Osteoblast (primary cell): Measurements from ENCODE around the gene ERC1. TPM values are rescaled to one million over a fixed set of nuclear protein-coding genes. Genes with fewer than 3 reads are reported as not detected.
A peak's percentile ranks its signal among the peaks of the same experiment; 100 is the strongest.

Experiments used
- DNase-seq: peaks from one replicate; pipeline ENCODE4 v3.0.0; 2011; ENCODE audit warnings: low spot score, mixed read lengths; ENCODE audit not compliant: insufficient read length; ENCODE audit errors: missing footprints
- H2AFZ ChIP-seq: 2 replicates; pipeline ENCODE4 v1.6.0; 2011; ENCODE audit warnings: mild to moderate bottlenecking, low read length
- H3K27ac ChIP-seq: 2 replicates; pipeline ENCODE4 v1.5.1; 2011; ENCODE audit warnings: mild to moderate bottlenecking, low read depth, low read length, moderate library complexity
- H3K27me3 ChIP-seq: 2 replicates; pipeline ENCODE4 v1.6.0; 2012; ENCODE audit warnings: mild to moderate bottlenecking, control low read depth, inconsistent platforms, low read length, moderate library complexity; ENCODE audit not compliant: insufficient read depth
- H3K36me3 ChIP-seq: 2 replicates; pipeline ENCODE4 v1.5.1; 2011; ENCODE audit warnings: mild to moderate bottlenecking, low read length, control low read depth, moderate library complexity; ENCODE audit not compliant: insufficient read depth
- H3K4me1 ChIP-seq: 2 replicates; pipeline ENCODE4 v1.5.1; 2011; ENCODE audit warnings: mild to moderate bottlenecking, low read length, control low read depth, moderate library complexity; ENCODE audit not compliant: insufficient read depth
- H3K4me2 ChIP-seq: 2 replicates; pipeline ENCODE4 v1.6.0; 2011; ENCODE audit warnings: mild to moderate bottlenecking, low read length; ENCODE audit not compliant: insufficient read depth
- H3K4me3 ChIP-seq: fragments of 200-600 bp; sonication (generic); 3 replicates; pipeline ENCODE4 v1.5.1; 2012; ENCODE audit warnings: mild to moderate bottlenecking, low read length, inconsistent platforms; ENCODE audit not compliant: insufficient read depth
- H3K79me2 ChIP-seq: 2 replicates; pipeline ENCODE4 v1.6.0; 2012; ENCODE audit warnings: mild to moderate bottlenecking, low read length, control low read depth, inconsistent platforms; ENCODE audit not compliant: insufficient read depth
- H3K9me3 ChIP-seq: 2 replicates; pipeline ENCODE4 v1.5.1; 2011; ENCODE audit warnings: low read depth, low read length, control low read depth
- H4K20me1 ChIP-seq: 2 replicates; pipeline ENCODE4 v1.6.0; 2012; ENCODE audit warnings: mild to moderate bottlenecking, low read length, control low read depth; ENCODE audit not compliant: insufficient read depth
- total RNA-seq: library from RNA; depleted of rRNA; stranded (reverse); fragments of >200 nt; gene quantifications from 2 replicates; pipeline ENCODE4 v1.2.3, GENCODE V29; 2012
- TF ChIP-seq, protein P1 (sequence below): IDR thresholded peaks from 2 replicates; pipeline ENCODE4 v1.5.1; 2011; ENCODE audit warnings: mild to moderate bottlenecking, low read depth, low read length, moderate library complexity; ENCODE audit errors: extremely low read depth

Gene ERC1
- total RNA-seq, 1 donor, result 36.2 TPM

GRCh38 chr12:1429980-1430379 lies 439.0 kb downstream of the ERC1 start:
- peak overlapping the region; percentile 27 for H3K27ac ChIP-seq
- H3K4me3 ChIP-seq, result peak overlapping the region; percentile 18
- H3K27me3 ChIP-seq, result no peaks in the 10 kb centered on the region
- peak overlapping the region; percentile 58 for H3K4me2 ChIP-seq
- no peaks in the 10 kb centered on the region for H4K20me1 ChIP-seq
- TF ChIP-seq, protein P1, sequence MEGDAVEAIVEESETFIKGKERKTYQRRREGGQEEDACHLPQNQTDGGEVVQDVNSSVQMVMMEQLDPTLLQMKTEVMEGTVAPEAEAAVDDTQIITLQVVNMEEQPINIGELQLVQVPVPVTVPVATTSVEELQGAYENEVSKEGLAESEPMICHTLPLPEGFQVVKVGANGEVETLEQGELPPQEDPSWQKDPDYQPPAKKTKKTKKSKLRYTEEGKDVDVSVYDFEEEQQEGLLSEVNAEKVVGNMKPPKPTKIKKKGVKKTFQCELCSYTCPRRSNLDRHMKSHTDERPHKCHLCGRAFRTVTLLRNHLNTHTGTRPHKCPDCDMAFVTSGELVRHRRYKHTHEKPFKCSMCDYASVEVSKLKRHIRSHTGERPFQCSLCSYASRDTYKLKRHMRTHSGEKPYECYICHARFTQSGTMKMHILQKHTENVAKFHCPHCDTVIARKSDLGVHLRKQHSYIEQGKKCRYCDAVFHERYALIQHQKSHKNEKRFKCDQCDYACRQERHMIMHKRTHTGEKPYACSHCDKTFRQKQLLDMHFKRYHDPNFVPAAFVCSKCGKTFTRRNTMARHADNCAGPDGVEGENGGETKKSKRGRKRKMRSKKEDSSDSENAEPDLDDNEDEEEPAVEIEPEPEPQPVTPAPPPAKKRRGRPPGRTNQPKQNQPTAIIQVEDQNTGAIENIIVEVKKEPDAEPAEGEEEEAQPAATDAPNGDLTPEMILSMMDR, result peak; percentile 19
- H3K36me3 ChIP-seq, result no peaks in the 10 kb centered on the region
- no peak overlapping the region for H2AFZ ChIP-seq
- peaks cover 15% of the 10 kb centered on the region for H3K4me1 ChIP-seq
- H3K79me2 ChIP-seq, result no peaks in the 10 kb centered on the region
- DNase-seq, result peak; percentile 35
- H3K9me3 ChIP-seq, result no peaks in the 10 kb centered on the region

GRCh38 chr12:1434296-1434955 lies 443.4 kb downstream of the ERC1 start:
- TF ChIP-seq, protein P1, result no peak
- Histone ChIP-seq H3K27ac (no peak overlapping the region), H3K4me1 (peaks cover 17% of the 10 kb centered on the region), H3K27me3 (no peaks in the 10 kb centered on the region), H2AFZ (no peak overlapping the region), H3K36me3 (no peaks in the 10 kb centered on the region), H3K79me2 (no peaks in the 10 kb centered on the region), H3K4me3 (no peak overlapping the region), H3K9me3 (no peaks in the 10 kb centered on the region), H4K20me1 (no peaks in the 10 kb centered on the region), H3K4me2 (no peak overlapping the region)
- no peak for DNase-seq

- DNase-seq, result no peak
- TF ChIP-seq, protein P1, result no peak
- no peaks in the 10 kb centered on the region for H3K79me2 ChIP-seq
- no peak overlapping the region for H3K4me3 ChIP-seq
- H3K27me3 ChIP-seq, result no peaks in the 10 kb centered on the region
- H3K27ac ChIP-seq, result no peak overlapping the region
- no peak overlapping the region for H2AFZ ChIP-seq
- H3K36me3 ChIP-seq, result no peaks in the 10 kb centered on the region
- H3K9me3 ChIP-seq, result no peaks in the 10 kb centered on the region
- no peaks in the 10 kb centered on the region for H4K20me1 ChIP-seq
- H3K4me2 ChIP-seq, result no peak overlapping the region
- peaks cover 11% of the 10 kb centered on the region for H3K4me1 ChIP-seq
Measured at GRCh38 chr12:1435044-1435443, 444.0 kb downstream of the ERC1 start.

DNA sequence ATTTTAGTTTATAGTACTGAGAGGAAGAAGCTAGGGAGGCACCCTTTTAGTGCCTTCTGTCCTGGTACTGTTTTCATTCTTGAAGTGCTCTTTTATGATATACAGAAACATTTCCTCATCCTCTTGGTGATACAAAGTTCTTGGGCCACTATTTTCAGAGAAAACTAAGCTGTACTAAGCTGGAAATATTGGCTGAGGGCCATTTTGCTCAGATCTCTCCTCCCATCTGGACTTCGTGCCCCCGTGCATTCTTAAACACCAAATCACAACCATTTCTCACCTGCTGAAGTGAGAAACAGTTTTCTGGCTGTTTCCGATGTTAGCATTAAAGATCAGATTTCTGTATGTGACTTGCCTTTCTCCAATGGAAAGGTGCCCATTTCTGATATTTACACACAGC lies 444.4 kb downstream of the ERC1 start:
- H2AFZ ChIP-seq, result no peak overlapping the region
- no peaks in the 10 kb centered on the region for H3K36me3 ChIP-seq
- H3K4me1 ChIP-seq, result peaks cover 9% of the 10 kb centered on the region
- H3K79me2 ChIP-seq, result no peaks in the 10 kb centered on the region
- H3K4me2 ChIP-seq, result no peak overlapping the region
- no peaks in the 10 kb centered on the region for H3K9me3 ChIP-seq
- TF ChIP-seq, protein P1, result no peak
- no peak overlapping the region for H3K4me3 ChIP-seq
- H3K27me3 ChIP-seq, result no peaks in the 10 kb centered on the region
- no peak overlapping the region for H3K27ac ChIP-seq
- DNase-seq, result no peak
- H4K20me1 ChIP-seq, result no peaks in the 10 kb centered on the region
